ENCODE results near the gene MGARP. TPM values are rescaled to one million over a fixed set of nuclear protein-coding genes. Genes with fewer than 3 reads are reported as not detected.

MGARP gene
- total and polyA plus RNA-seq, 4 experiments from 2014 or later: 0.20 to 0.52 (median 0.28) TPM

GRCh38 chr4:139282065-139282720 lies 2.2 kb upstream of the MGARP start:
- intact Hi-C loops (cut with micrococcal nuclease): no loop called here
- DNase-seq: no peak

GRCh38 chr4:139278912-139279759 lies 889 bp downstream of the MGARP start:
- Histone ChIP-seq H3K4me3 (ENCODE audit: low read length in 2 of 2) (peak overlapping the region; percentile 15 to 44), H3K27me3 (ENCODE audit: insufficient read depth, low read length) (peaks cover 24% of the 10 kb centered on the region), H3K36me3 (ENCODE audit: insufficient read depth, low read length) (no peaks in the 10 kb centered on the region), H3K4me1 (ENCODE audit: insufficient read depth, low read length) (peaks cover 17% of the 10 kb centered on the region), H3K27ac (ENCODE audit: low read depth, low read length) (no peak overlapping the region), H3K9me3 (ENCODE audit: control insufficient read depth in 1 of 2, low read length in 2 of 2) (no peaks in the 10 kb centered on the region)
- Mint-ChIP-seq H3K4me3 (peak overlapping the region; percentile 71 to 89 (median 80)), H3K36me3 (peaks cover 1 to 6% of the 10 kb centered on the region in 2 donors), H3K27me3 (peaks cover 31 to 39% of the 10 kb centered on the region in 2 donors), H3K4me1 (peaks cover 7 to 19% (median 12%) of the 10 kb centered on the region in 4 donors), H3K27ac (no peak overlapping the region), H3K9me3 (peaks cover 0 to 4% (median 0%) of the 10 kb centered on the region in 8 donors)
- POLR2A ChIA-PET (ENCODE audit: partially characterized antibody): interaction anchor here (1.1 kb wide), 1 partner anchor 23 kb away, joined by 3 read pairs; the partner anchor contains the start of genes NAA15 and NDUFC1
- CTCF ChIA-PET (ENCODE audit: partially characterized antibody): interaction anchor here (0.6 kb wide), 1 partner anchor 59 kb away, joined by 3 read pairs; no protein-coding TSS in a partner anchor
- peak in 1 of 5 donors; percentile 14 for DNase-seq
- intact Hi-C loops (cut with micrococcal nuclease): no loop called here

More at GRCh38 chr4:139282065-139282720, 2.2 kb upstream of the MGARP start:
- H3K36me3 ChIP-seq (ENCODE audit: insufficient read depth, low read length): no peaks in the 10 kb centered on the region
- no peak overlapping the region for H3K27ac ChIP-seq (ENCODE audit: low read depth, low read length)
- Mint-ChIP-seq H3K4me1 (peaks cover 7 to 19% (median 12%) of the 10 kb centered on the region in 4 donors), H3K4me3 (no peak overlapping the region), H3K27ac (no peak overlapping the region), H3K27me3 (peaks cover 22 to 27% of the 10 kb centered on the region in 2 donors), H3K9me3 (peaks cover 0 to 15% (median 10%) of the 10 kb centered on the region in 8 donors), H3K36me3 (peaks cover 13 to 20% of the 10 kb centered on the region in 2 donors)
- H3K27me3 ChIP-seq (ENCODE audit: insufficient read depth, low read length): peaks cover 20% of the 10 kb centered on the region
- peaks cover 17% of the 10 kb centered on the region for H3K4me1 ChIP-seq (ENCODE audit: insufficient read depth, low read length)
- ChIA-PET CTCF (ENCODE audit: partially characterized antibody) (interaction anchor here (0.7 to 6.5 kb wide), 5 partner anchors 10 to 184 kb away, joined by 3 to 37 read pairs (median 3); no protein-coding TSS in a partner anchor), POLR2A (ENCODE audit: partially characterized antibody) (no interaction called here)
- H3K9me3 ChIP-seq (ENCODE audit: control insufficient read depth in 1 of 2, low read length in 2 of 2): no peaks in the 10 kb centered on the region
- no peak overlapping the region for H3K4me3 ChIP-seq (ENCODE audit: low read length in 2 of 2)

GRCh38 chr4:139278485-139278884 lies 1.5 kb downstream of the MGARP start:
- POLR2A ChIA-PET (ENCODE audit: partially characterized antibody): no interaction called here
- Histone ChIP-seq H3K4me1 (ENCODE audit: insufficient read depth, low read length) (peaks cover 17% of the 10 kb centered on the region), H3K27ac (ENCODE audit: low read depth, low read length) (no peak overlapping the region), H3K4me3 (ENCODE audit: low read length in 2 of 2) (no peak overlapping the region), H3K27me3 (ENCODE audit: insufficient read depth, low read length) (peaks cover 24% of the 10 kb centered on the region), H3K9me3 (ENCODE audit: control insufficient read depth in 1 of 2, low read length in 2 of 2) (no peaks in the 10 kb centered on the region), H3K36me3 (ENCODE audit: insufficient read depth, low read length) (no peaks in the 10 kb centered on the region)
- Mint-ChIP-seq H3K27me3 (peaks cover 31 to 40% of the 10 kb centered on the region in 2 donors), H3K36me3 (no peaks in the 10 kb centered on the region), H3K4me3 (peak overlapping the region in 7 of 8 donors; percentile 71 to 89 (median 76)), H3K4me1 (peaks cover 7 to 19% (median 12%) of the 10 kb centered on the region in 4 donors), H3K9me3 (peaks cover 0 to 4% (median 0%) of the 10 kb centered on the region in 8 donors), H3K27ac (no peak overlapping the region)
- DNase-seq: no peak
- intact Hi-C loops (cut with micrococcal nuclease): no loop called here
- CTCF ChIA-PET (ENCODE audit: partially characterized antibody): interaction anchor here (0.6 kb wide), 1 partner anchor 58 kb away, joined by 3 read pairs; no protein-coding TSS in a partner anchor

GRCh38 chr4:139275281-139275735 lies 4.7 kb downstream of the MGARP start:
- H3K27ac ChIP-seq (ENCODE audit: low read depth, low read length): no peak overlapping the region
- no peak for DNase-seq
- no peak overlapping the region for H3K27ac Mint-ChIP-seq
- H3K4me3 ChIP-seq (ENCODE audit: low read length in 2 of 2): no peak overlapping the region
- H3K27me3 Mint-ChIP-seq: peaks cover 26 to 34% of the 10 kb centered on the region in 2 donors
- intact Hi-C loops (cut with micrococcal nuclease): no loop called here
- H3K27me3 ChIP-seq (ENCODE audit: insufficient read depth, low read length): peaks cover 22% of the 10 kb centered on the region
- H3K9me3 Mint-ChIP-seq: peaks cover 0 to 4% (median 0%) of the 10 kb centered on the region in 8 donors
- H3K36me3 Mint-ChIP-seq: no peaks in the 10 kb centered on the region
- H3K9me3 ChIP-seq (ENCODE audit: control insufficient read depth in 1 of 2, low read length in 2 of 2): no peaks in the 10 kb centered on the region
- no peak overlapping the region for H3K4me3 Mint-ChIP-seq
- H3K4me1 Mint-ChIP-seq: peaks cover 7 to 17% (median 12%) of the 10 kb centered on the region in 4 donors
- H3K36me3 ChIP-seq (ENCODE audit: insufficient read depth, low read length): no peaks in the 10 kb centered on the region
- CTCF ChIA-PET (ENCODE audit: partially characterized antibody): interaction anchor here (1.0 to 2.1 kb wide), 2 partner anchors 9 to 21 kb away, joined by 3 to 9 read pairs; no protein-coding TSS in a partner anchor
- H3K4me1 ChIP-seq (ENCODE audit: insufficient read depth, low read length): peaks cover 17% of the 10 kb centered on the region
- POLR2A ChIA-PET (ENCODE audit: partially characterized antibody): no interaction called here

GRCh38 chr4:139274790-139275189 lies 5.2 kb downstream of the MGARP start:
- H3K27ac ChIP-seq (ENCODE audit: low read depth, low read length): no peak overlapping the region
- Mint-ChIP-seq H3K4me1 (peaks cover 7 to 12% (median 10%) of the 10 kb centered on the region in 4 donors), H3K27me3 (peaks cover 21 to 30% of the 10 kb centered on the region in 2 donors), H3K9me3 (peaks cover 0 to 4% (median 0%) of the 10 kb centered on the region in 8 donors), H3K27ac (no peak overlapping the region), H3K36me3 (no peaks in the 10 kb centered on the region), H3K4me3 (no peak overlapping the region)
- no peak for DNase-seq
- no peaks in the 10 kb centered on the region for H3K36me3 ChIP-seq (ENCODE audit: insufficient read depth, low read length)
- peaks cover 14% of the 10 kb centered on the region for H3K4me1 ChIP-seq (ENCODE audit: insufficient read depth, low read length)
- H3K27me3 ChIP-seq (ENCODE audit: insufficient read depth, low read length): peaks cover 17% of the 10 kb centered on the region
- intact Hi-C loops (cut with micrococcal nuclease): no loop called here
- no peaks in the 10 kb centered on the region for H3K9me3 ChIP-seq (ENCODE audit: control insufficient read depth in 1 of 2, low read length in 2 of 2)
- ChIA-PET POLR2A (ENCODE audit: partially characterized antibody) (no interaction called here), CTCF (ENCODE audit: partially characterized antibody) (interaction anchor here (1.0 to 2.1 kb wide), 2 partner anchors 9 to 21 kb away, joined by 3 to 9 read pairs; no protein-coding TSS in a partner anchor)
- no peak overlapping the region for H3K4me3 ChIP-seq (ENCODE audit: low read length in 2 of 2)

GRCh38 chr4:139273835-139274234 lies 6.2 kb downstream of the MGARP start:
- DNase-seq: no peak
- Histone ChIP-seq H3K36me3 (ENCODE audit: insufficient read depth, low read length) (no peaks in the 10 kb centered on the region), H3K27ac (ENCODE audit: low read depth, low read length) (no peak overlapping the region), H3K27me3 (ENCODE audit: insufficient read depth, low read length) (peaks cover 9% of the 10 kb centered on the region), H3K4me1 (ENCODE audit: insufficient read depth, low read length) (peaks cover 5% of the 10 kb centered on the region), H3K4me3 (ENCODE audit: low read length in 2 of 2) (no peak overlapping the region), H3K9me3 (ENCODE audit: control insufficient read depth in 1 of 2, low read length in 2 of 2) (no peaks in the 10 kb centered on the region)
- H3K36me3 Mint-ChIP-seq: no peaks in the 10 kb centered on the region
- peaks cover 0 to 3% (median 0%) of the 10 kb centered on the region in 8 donors for H3K9me3 Mint-ChIP-seq
- ChIA-PET CTCF (ENCODE audit: partially characterized antibody) (no interaction called here), POLR2A (ENCODE audit: partially characterized antibody) (no interaction called here)
- H3K4me3 Mint-ChIP-seq: no peak overlapping the region
- H3K27me3 Mint-ChIP-seq: peaks cover 16 to 21% of the 10 kb centered on the region in 2 donors
- peaks cover 2% of the 10 kb centered on the region in 4 donors for H3K4me1 Mint-ChIP-seq
- H3K27ac Mint-ChIP-seq: no peak overlapping the region
- intact Hi-C loops (cut with micrococcal nuclease): no loop called here

Data from CD4-positive, alpha-beta memory T cell (primary cell).